Measurements from ENCODE around the gene DPY19L1.
"Not testable (repeated sequence)": the region's sequence is repeated elsewhere in the genome, so short reads cannot be mapped to it uniquely, and the experiment has no call there.

The DPY19L1 gene

GRCh38 chr7:35032166-35032565 is 5.1 kb downstream of the DPY19L1 start:
- no peak for DNase-seq (ENCODE audit: low spot score)

DNA sequence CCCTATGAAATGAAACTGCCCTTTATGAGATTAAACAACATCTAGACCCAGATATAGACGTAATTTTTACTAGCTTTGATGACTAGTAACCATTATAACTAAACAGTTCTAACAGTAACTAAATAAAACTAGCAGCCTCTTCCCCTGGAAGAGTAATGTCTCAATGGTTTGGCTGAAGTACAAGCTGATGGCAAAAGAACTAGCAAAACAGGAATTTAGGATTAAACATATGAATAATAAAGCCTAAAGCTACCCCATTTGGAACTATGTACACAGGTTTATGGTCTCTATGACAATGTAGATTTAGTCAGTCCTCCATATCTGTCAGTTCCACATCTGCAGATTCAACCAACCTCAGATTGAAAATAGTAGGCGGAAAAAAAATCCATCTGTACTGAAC is 6.4 kb downstream of the DPY19L1 start:
- no peak for DNase-seq (ENCODE audit: low spot score)

DNA sequence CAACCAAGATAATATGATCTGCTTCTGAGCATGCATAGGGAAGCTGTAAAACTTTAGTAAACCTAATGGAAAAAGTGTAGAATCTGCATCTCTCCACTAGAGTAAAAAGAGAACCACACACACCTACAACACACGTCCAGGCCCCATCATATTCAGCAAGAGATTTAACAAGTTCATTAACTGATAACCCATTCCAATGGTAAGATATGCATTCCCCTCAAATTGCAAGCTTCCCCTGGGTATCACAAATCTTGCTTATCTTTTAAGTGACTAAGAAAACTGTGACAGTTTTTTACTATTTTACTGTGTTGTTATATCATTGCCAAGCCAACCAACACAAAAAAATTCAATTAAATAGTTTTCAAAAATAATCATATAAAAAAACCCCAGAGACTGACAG is 8.0 kb downstream of the DPY19L1 start:
- DNase-seq (ENCODE audit: low spot score) = no peak

DNA sequence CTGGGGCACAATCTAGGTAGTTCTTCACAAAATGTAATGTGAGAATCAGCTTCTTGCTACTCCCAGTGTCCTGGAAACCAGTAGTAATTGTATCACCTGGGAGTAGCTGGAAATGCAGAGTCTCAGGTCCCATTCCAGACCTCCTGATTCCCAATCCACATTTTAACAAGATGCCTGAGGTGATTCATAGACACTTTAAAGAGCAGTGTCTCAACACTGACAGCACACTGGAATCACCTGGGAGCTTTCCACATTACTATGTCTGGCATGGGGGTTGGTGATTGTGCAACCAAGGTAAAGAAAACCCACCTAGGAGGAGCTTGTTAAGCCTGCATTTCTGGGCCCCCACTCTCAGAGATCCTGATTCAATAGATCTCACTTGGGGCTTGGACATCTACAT is 11.1 kb downstream of the DPY19L1 start:
- DNase-seq (ENCODE audit: low spot score) = no peak

GRCh38 chr7:35025369-35025870 is 11.9 kb downstream of the DPY19L1 start:
- no peak for DNase-seq (ENCODE audit: low spot score)

GRCh38 chr7:35024298-35024697 is 13.0 kb downstream of the DPY19L1 start:
- DNase-seq (ENCODE audit: low spot score) = no peak

GRCh38 chr7:35022725-35023124 is 14.6 kb downstream of the DPY19L1 start:
- no peak for DNase-seq (ENCODE audit: low spot score)

- no peak for DNase-seq (ENCODE audit: low spot score)
These were observed 15.8 kb downstream of the DPY19L1 start for GRCh38 chr7:35021445-35021844.

- no peak for DNase-seq (ENCODE audit: low spot score)
These were observed 17.5 kb downstream of the DPY19L1 start for GRCh38 chr7:35019801-35020200.

- DNase-seq (ENCODE audit: low spot score) = no peak
These were observed 18.0 kb downstream of the DPY19L1 start for GRCh38 chr7:35019179-35019729.

GRCh38 chr7:35015346-35015859 is 21.9 kb downstream of the DPY19L1 start:
- DNase-seq (ENCODE audit: low spot score) = no peak

DNA sequence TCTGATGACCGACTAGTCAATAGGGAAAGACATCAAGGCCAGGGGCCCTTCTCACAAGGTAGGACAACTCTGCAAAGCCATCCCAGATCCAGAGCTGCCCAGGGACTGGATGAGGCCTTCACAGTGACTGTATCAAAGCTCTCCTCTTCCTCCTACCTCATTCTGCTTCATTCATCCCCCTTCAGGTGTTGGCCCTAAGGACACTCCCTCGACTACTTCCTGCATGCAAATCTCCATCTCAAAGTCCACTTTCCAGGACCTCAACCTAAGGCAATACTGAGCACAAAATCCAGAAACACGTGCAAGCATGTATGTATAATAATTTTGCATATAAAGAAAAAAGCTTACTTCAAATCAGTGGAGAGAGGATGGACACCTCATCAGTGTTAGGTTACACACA is 25.1 kb downstream of the DPY19L1 start:
- DNase-seq (ENCODE audit: low spot score) = no peak

DNA sequence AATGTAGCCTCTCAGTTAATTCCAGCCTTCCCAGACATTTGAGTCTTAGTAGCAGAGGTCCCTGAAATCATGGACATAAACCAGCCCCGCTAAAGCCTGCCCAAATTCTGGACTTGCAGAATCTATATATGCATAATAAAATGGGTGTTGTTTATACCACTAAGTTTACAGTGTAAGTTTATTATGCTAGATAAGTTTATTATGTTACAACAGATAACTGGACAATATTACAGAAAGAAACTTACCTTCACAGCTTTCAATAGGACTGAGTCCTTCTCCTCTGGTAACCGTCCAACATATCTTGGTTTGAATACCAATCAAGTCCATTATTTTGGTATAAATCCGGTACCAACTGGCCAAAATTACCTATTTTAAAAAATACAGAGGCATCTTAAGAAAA is 26.2 kb downstream of the DPY19L1 start:
- no peak for DNase-seq (ENCODE audit: low spot score)

- no peak for DNase-seq (ENCODE audit: low spot score)
These were observed 29.5 kb downstream of the DPY19L1 start for GRCh38 chr7:35007768-35008167.

DNA sequence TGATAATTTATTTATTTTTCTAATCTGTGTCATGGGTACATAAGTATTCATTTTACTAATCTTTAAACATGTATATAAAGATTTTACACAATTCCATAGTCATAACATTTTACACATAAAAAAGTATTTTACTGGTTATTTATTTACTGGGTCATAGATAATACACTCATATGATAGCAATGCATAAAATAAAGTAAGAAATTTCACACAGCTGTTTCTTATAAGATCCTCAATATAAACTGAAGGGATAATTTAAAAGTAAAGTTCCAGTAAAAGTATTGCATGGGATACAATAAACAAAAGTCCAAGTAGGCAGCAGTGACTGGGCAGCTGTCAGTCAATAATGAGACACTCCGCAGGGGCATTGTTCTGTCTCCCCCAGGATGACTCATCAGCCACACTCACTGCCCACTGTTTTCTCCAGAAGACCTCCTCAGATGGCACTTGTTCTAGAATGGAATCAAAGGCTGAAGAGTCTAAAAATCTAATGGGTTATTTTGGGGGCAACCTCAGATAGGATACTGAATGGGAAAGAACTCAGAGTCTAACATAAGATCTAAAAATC is 32.7 kb downstream of the DPY19L1 start:
- DNase-seq (ENCODE audit: low spot score) = no peak

GRCh38 chr7:35003679-35004303 is 33.5 kb downstream of the DPY19L1 start:
- peak; percentile 50 for DNase-seq (ENCODE audit: low spot score)

DNA sequence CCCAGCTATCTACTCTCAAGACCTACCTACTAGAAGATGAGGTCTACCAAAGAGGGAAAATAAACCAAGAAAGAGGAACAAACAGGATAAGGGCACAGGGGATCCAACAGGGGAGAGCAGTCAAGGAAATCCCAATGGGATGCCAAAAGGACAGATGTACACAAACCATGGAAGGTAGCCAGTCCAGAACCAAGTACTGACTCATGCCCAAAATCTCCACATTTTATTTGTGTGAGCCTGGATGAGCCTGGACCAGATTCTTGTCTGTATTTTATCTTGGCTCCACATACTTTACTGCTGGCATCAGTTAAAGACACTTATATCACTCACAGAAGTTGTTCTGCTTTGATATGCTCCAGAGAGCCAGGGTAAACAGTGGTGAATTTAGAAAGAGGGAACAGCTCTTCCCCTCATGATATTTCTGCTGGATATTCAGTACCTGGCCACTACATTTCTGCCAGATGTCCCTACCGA is 34.1 kb downstream of the DPY19L1 start:
- DNase-seq (ENCODE audit: low spot score) = peak; percentile 15

- not testable (repeated sequence) for DNase-seq (ENCODE audit: low spot score)
These were observed 39.0 kb downstream of the DPY19L1 start for GRCh38 chr7:34998335-34998734.

GRCh38 chr7:34996423-34997090 is 40.7 kb downstream of the DPY19L1 start:
- not testable (repeated sequence) for DNase-seq (ENCODE audit: low spot score)

DNA sequence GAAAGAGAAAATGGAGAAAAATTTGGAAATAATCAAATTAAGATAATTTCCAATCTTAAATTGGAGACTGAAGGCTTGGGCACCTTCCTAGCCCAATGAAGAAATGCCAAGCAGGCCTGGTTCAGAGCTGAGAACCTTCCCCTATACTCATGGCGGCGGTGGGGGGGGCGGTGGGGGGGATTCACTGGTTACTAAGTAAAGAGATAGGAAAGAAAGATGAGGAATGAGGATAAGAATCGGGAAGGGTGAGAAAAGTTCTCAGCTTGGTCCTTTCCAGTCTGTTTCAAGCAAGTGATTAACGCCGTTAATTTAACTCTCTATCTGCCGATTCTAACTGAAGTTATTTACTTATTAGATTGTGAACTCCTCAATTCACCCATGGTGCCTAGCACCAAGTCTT is 41.5 kb downstream of the DPY19L1 start:
- DNase-seq (ENCODE audit: low spot score) = no peak

GRCh38 chr7:34991938-34992840 is 45.1 kb downstream of the DPY19L1 start:
- DNase-seq (ENCODE audit: low spot score) = no peak

Data from hematopoietic multipotent progenitor cell treated with erythropoietin and hydrocortisone succinate and interleukin-3 and kit ligand, for 17 days (in vitro differentiated cells).